ENCODE data around the gene TTLL8. TPM values are rescaled to one million over a fixed set of nuclear protein-coding genes. Genes with fewer than 3 reads are reported as not detected.

The TTLL8 gene
- polyA plus RNA-seq, 2 of the 4 experiments (the other 2 are of a cell fraction): not detected

DNA sequence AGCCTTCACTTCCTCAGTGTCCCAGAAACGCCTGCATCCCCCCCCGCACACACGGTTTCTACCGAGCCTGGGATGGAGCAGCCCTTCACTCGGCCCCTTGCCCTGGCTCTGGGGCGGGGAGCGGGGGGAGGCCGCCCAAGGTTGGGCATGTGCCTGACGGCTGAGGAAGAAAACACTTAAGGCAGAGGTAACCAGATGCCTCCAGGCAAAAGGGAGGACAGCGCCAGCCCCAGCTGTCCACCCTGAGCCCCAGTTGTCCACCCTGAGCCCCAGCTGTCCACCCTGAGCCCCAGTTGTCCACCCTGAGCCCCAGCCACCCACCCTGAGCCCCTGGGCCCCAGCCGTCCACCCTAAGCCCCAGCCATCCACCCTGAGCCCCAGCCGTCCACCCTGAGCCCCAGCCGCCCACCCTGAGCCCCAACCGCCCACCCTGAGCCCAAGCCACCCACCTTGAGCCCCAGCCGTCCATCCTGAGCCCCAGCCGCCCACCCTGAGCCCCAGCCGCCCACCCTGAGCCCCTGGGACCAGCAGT, 3.8 kb upstream of the TTLL8 start:
- TF ChIP-seq JUN (IDR thresholded peaks at IDR 0.05) (no peak), HOXB5 (CRISPR knock-in tag; IDR thresholded peaks at IDR 0.05) (no peak), RAD21 (conservative IDR thresholded peaks at IDR 0.05 in 1 of 2, IDR thresholded peaks at IDR 0.05 in 1 of 2) (no peak), CBX2 (IDR thresholded peaks at IDR 0.05; ENCODE audit: borderline replicate concordance, low read depth) (no peak), CBX8 (IDR thresholded peaks at IDR 0.05) (no peak), POLR2A (IDR thresholded peaks at IDR 0.05; ENCODE audit: low read length) (no peak), ELK1 (IDR thresholded peaks at IDR 0.05; ENCODE audit: low read depth, low read length) (no peak), ZNF302 (CRISPR knock-in tag; IDR thresholded peaks at IDR 0.05) (no peak), HOXA7 (CRISPR knock-in tag; IDR thresholded peaks at IDR 0.05) (no peak), CEBPB (IDR thresholded peaks at IDR 0.05) (no peak), MAFK (IDR thresholded peaks at IDR 0.05; ENCODE audit: partially characterized antibody) (no peak), RCOR1 (IDR thresholded peaks at IDR 0.05; ENCODE audit: low read depth, low read length) (no peak), PBX3 (IDR thresholded peaks at IDR 0.05) (no peak), RFX5 (IDR thresholded peaks at IDR 0.05) (no peak), ZSCAN20 (CRISPR knock-in tag; IDR thresholded peaks at IDR 0.05) (no peak), ATOH8 (CRISPR knock-in tag; IDR thresholded peaks at IDR 0.05; ENCODE audit: low read depth) (no peak), BHLHE40 (IDR thresholded peaks at IDR 0.05; ENCODE audit: low read depth, low read length) (no peak), FOSB (CRISPR knock-in tag; IDR thresholded peaks at IDR 0.05) (no peak)
- no peak for FAIRE-seq
- Histone ChIP-seq H3K9me3 (no peaks in the 10 kb centered on the region), H3K4me2 (no peak overlapping the region), H3K4me3 (no peak overlapping the region), H3K27ac (no peak overlapping the region), H3K4me1 (peaks cover 9% of the 10 kb centered on the region; the same call in 2 of the 3 replicates)
- POLR2A ChIA-PET: no interaction called here
- ATAC-seq: no peak
- 36% methylated on average over 8 of the region's 17 CpGs for WGBS (ENCODE audit: missing lambda C conversion rate)
- CTCF ChIA-PET: no interaction called here
- DNase-seq (ENCODE audit: low read depth in 1 of 2, low spot score in 1 of 2): no peak

DNA sequence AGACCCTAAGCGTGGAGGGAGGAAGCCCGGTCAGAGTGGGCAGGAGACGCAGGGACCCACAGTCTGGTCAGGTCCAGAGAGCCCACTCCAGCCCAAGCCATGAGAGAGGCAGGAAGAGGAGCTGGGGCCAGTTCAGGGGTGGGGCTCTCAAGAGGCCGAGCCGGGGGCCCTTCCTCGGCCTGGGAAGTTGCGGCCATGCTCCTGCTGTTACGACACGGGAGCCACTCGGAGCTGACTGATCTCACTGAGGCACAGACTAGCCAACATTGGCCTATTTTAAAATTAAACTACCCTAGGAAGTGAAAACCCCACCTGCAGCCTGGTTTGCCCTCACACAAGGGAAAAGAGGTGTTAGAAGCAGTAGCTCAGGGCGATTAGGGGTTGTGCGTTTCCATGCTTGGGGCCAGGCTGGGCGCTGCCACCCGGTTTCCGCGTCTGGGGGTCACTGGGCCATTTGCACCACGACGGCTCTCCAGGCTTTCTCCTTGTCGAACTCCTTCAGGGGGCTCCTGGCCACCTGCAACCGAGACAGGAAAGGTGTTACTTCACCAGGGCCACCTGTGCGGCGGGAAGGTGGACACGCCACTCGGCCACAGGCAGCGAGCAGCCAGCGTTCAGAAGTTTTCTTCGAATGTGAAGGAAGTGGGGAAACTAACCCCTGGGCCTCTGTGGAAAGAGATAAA, 3.2 kb upstream of the TTLL8 start:
- ATAC-seq (no peak), DNase-seq (ENCODE audit: low read depth in 1 of 2, low spot score in 1 of 2) (no peak), FAIRE-seq (no peak)
- Histone ChIP-seq H3K27ac (no peak overlapping the region), H3K4me2 (no peak overlapping the region), H3K4me3 (no peak overlapping the region), H3K9me3 (no peaks in the 10 kb centered on the region), H3K4me1 (peaks cover 9% of the 10 kb centered on the region; the same call in 2 of the 3 replicates)
- ChIA-PET POLR2A (no interaction called here), CTCF (no interaction called here)
- 84% methylated on average over 16 of the region's 27 CpGs for WGBS (ENCODE audit: missing lambda C conversion rate)
- TF ChIP-seq MYC (IDR thresholded peaks at IDR 0.05; ENCODE audit: borderline replicate concordance, low read length) (no peak), MAX (IDR thresholded peaks at IDR 0.05) (no peak), FOXS1 (CRISPR knock-in tag; IDR thresholded peaks at IDR 0.05) (no peak), PBX3 (IDR thresholded peaks at IDR 0.05) (no peak), JUNB (IDR thresholded peaks at IDR 0.05) (no peak), REST (IDR thresholded peaks at IDR 0.05) (no peak), EHF (CRISPR knock-in tag; IDR thresholded peaks at IDR 0.05) (no peak), RARB (CRISPR knock-in tag; IDR thresholded peaks at IDR 0.05) (no peak), HOXB13 (CRISPR knock-in tag; IDR thresholded peaks at IDR 0.05; ENCODE audit: low read depth) (no peak), POLR2A (IDR thresholded peaks at IDR 0.05; ENCODE audit: low read length) (no peak), BHLHE40 (IDR thresholded peaks at IDR 0.05; ENCODE audit: low read depth, low read length) (no peak), PHF8 (IDR thresholded peaks at IDR 0.05; ENCODE audit: borderline replicate concordance, low read depth) (no peak)
- TF ChIP-seq, protein P1, sequence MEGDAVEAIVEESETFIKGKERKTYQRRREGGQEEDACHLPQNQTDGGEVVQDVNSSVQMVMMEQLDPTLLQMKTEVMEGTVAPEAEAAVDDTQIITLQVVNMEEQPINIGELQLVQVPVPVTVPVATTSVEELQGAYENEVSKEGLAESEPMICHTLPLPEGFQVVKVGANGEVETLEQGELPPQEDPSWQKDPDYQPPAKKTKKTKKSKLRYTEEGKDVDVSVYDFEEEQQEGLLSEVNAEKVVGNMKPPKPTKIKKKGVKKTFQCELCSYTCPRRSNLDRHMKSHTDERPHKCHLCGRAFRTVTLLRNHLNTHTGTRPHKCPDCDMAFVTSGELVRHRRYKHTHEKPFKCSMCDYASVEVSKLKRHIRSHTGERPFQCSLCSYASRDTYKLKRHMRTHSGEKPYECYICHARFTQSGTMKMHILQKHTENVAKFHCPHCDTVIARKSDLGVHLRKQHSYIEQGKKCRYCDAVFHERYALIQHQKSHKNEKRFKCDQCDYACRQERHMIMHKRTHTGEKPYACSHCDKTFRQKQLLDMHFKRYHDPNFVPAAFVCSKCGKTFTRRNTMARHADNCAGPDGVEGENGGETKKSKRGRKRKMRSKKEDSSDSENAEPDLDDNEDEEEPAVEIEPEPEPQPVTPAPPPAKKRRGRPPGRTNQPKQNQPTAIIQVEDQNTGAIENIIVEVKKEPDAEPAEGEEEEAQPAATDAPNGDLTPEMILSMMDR (IDR thresholded peaks at IDR 0.05): no peak

All from A549 (cell line).